Activated CD4-positive, alpha-beta T cell treated with anti-CD3 and anti-CD28 coated beads, Interleukin-2, amount 10 ng/mL, durations not matched to agents 24 days and 14 days (primary cell): Measurements from ENCODE around the gene ATXN2. TPM values are rescaled to one million over a fixed set of nuclear protein-coding genes. Genes with fewer than 3 reads are reported as not detected.
A peak's percentile ranks its signal among the peaks of the same experiment; 100 is the strongest.
"Not testable (repeated sequence)": the region's sequence is repeated elsewhere in the genome, so short reads cannot be mapped to it uniquely, and the experiment has no call there.

ENCODE experiments used
- DNase-seq: peaks from one replicate; pipeline ENCODE4 v3.0.0; 2022
- H3K27ac Mint-ChIP-seq: one replicate; pipeline ENCODE4 v1.8.0; 2022; ENCODE audit warnings: mild to moderate bottlenecking, mixed read lengths
- H3K27me3 Mint-ChIP-seq: one replicate; pipeline ENCODE4 v1.8.0; 2022; ENCODE audit warnings: mixed read lengths
- H3K36me3 Mint-ChIP-seq: one replicate; pipeline ENCODE4 v1.8.0; 2022; ENCODE audit warnings: low read depth, mild to moderate bottlenecking, mixed read lengths
- H3K4me1 Mint-ChIP-seq: one replicate; pipeline ENCODE4 v1.8.0; 2021; ENCODE audit warnings: mixed read lengths
- H3K4me3 Mint-ChIP-seq: one replicate; pipeline ENCODE4 v1.8.0; 2022; ENCODE audit warnings: mild to moderate bottlenecking, moderate library complexity, mixed read lengths
- H3K9me3 Mint-ChIP-seq: one replicate; pipeline ENCODE4 v1.8.0; 2021; ENCODE audit warnings: mixed read lengths
- intact Hi-C: fragments of 100-400 bp; cut with micrococcal nuclease; formaldehyde crosslinking; loops from one replicate; pipeline ENCODE4 v1.15.1; 2023
- total RNA-seq: library from RNA; stranded (reverse); gene quantifications from 2 replicates; pipeline ENCODE4 v1.2.3, GENCODE V29; 2022

The ATXN2 gene
- total RNA-seq, 1 donor from 2014 or later, result 53.0 TPM

GRCh38 chr12:111590552-111590951 lies 8.6 kb downstream of the ATXN2 start:
- DNase-seq, result no peak
- intact Hi-C loops, result no loop called here
- no peak overlapping the region for H3K27ac Mint-ChIP-seq
- H3K9me3 Mint-ChIP-seq, result no peaks in the 10 kb centered on the region
- peaks cover 2% of the 10 kb centered on the region for H3K36me3 Mint-ChIP-seq
- H3K4me3 Mint-ChIP-seq, result no peak overlapping the region
- H3K4me1 Mint-ChIP-seq, result peaks cover 3% of the 10 kb centered on the region
- no peaks in the 10 kb centered on the region for H3K27me3 Mint-ChIP-seq

DNA sequence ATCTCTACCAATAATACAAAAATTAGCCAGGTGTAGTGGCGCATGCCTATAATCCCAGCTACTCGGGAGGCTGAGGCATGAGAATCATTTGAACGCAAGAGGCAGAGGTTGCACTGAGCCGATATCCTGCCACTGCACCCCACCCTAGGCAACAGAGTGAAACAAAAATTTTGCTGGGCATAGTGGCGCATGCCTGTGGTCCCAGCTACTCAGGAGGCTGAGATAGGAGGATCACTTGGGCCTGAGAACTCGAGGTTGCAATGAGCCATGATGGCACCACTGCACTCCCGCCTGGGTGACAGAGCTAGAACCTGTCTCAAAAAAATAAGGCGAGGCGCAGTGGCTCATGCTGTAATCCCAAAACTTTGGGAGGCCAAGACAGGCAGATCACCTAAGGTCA lies 9.5 kb downstream of the ATXN2 start:
- intact Hi-C loops, result no loop called here
- Mint-ChIP-seq H3K4me1 (no peaks in the 10 kb centered on the region), H3K36me3 (peaks cover 2% of the 10 kb centered on the region), H3K27ac (no peak overlapping the region), H3K9me3 (no peaks in the 10 kb centered on the region), H3K4me3 (no peak overlapping the region), H3K27me3 (no peaks in the 10 kb centered on the region)
- no peak for DNase-seq

- DNase-seq, result no peak
- H3K4me3 Mint-ChIP-seq, result no peak overlapping the region
- intact Hi-C loops, result no loop called here
These were observed 11.1 kb downstream of the ATXN2 start for GRCh38 chr12:111588010-111588409.

GRCh38 chr12:111586986-111587385 lies 12.1 kb downstream of the ATXN2 start:
- Mint-ChIP-seq H3K4me3 (no peak overlapping the region), H3K36me3 (peaks cover 2% of the 10 kb centered on the region), H3K27me3 (no peaks in the 10 kb centered on the region), H3K9me3 (no peaks in the 10 kb centered on the region), H3K27ac (no peak overlapping the region), H3K4me1 (no peaks in the 10 kb centered on the region)
- no peak for DNase-seq
- intact Hi-C loops, result no loop called here

More at GRCh38 chr12:111588010-111588409, 11.1 kb downstream of the ATXN2 start:
- Mint-ChIP-seq H3K27me3 (no peaks in the 10 kb centered on the region), H3K9me3 (no peaks in the 10 kb centered on the region), H3K36me3 (peaks cover 2% of the 10 kb centered on the region), H3K4me1 (no peaks in the 10 kb centered on the region), H3K27ac (no peak overlapping the region)

DNA sequence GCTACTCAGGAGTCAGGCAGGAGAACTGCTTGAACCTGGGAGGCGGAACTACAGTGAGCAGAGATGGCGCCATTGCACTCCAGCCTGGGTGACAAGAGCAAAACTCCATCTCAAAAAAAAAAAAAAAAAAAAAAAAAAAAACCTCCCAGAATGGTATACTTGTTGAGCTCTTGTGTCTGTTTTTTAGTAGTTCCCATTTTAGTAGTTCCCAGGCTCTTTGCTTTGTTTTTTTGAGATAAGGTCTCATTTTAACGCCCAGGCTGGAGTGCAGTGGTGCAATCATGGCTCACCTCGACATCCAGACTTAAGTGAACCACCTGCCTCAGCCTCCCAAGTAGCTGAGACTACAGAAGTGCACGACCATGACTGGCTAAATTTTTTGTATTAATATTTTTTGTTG lies 13.4 kb downstream of the ATXN2 start:
- H3K4me3 Mint-ChIP-seq, result no peak overlapping the region
- H3K27me3 Mint-ChIP-seq, result no peaks in the 10 kb centered on the region
- intact Hi-C loops, result no loop called here
- H3K9me3 Mint-ChIP-seq, result no peaks in the 10 kb centered on the region
- H3K27ac Mint-ChIP-seq, result no peak overlapping the region
- peaks cover 4% of the 10 kb centered on the region for H3K4me1 Mint-ChIP-seq
- peaks cover 8% of the 10 kb centered on the region for H3K36me3 Mint-ChIP-seq
- no peak for DNase-seq

DNA sequence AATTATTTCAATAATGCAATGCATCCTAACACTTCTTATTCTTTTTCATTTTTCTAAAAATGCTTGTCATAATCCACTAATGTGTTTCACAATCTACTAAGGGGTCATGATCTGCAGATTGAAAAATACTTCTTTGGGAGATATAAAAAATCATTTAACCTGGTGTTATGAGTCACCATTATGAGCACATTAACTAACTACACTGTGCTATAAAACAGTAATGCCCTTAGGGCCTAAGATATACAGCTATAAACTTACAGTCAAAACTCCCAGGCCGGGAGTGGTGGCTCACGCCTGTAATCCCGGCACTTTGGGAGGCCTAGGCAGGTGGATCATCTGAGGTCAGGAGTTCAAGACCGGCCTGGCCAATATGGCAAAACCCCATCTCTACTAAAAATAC lies 14.2 kb downstream of the ATXN2 start:
- Mint-ChIP-seq H3K4me1 (peaks cover 4% of the 10 kb centered on the region), H3K27me3 (no peaks in the 10 kb centered on the region), H3K36me3 (peaks cover 12% of the 10 kb centered on the region), H3K4me3 (no peak overlapping the region), H3K27ac (no peak overlapping the region), H3K9me3 (no peaks in the 10 kb centered on the region)
- no peak for DNase-seq
- intact Hi-C loops, result no loop called here

- H3K36me3 Mint-ChIP-seq, result peaks cover 12% of the 10 kb centered on the region
- H3K27ac Mint-ChIP-seq, H3K4me3 Mint-ChIP-seq, H3K4me1 Mint-ChIP-seq, H3K9me3 Mint-ChIP-seq, intact Hi-C loops, H3K27me3 Mint-ChIP-seq, DNase-seq: not testable (repeated sequence)
These were observed 15.6 kb downstream of the ATXN2 start for GRCh38 chr12:111583506-111583905.

GRCh38 chr12:111582133-111582747 lies 16.9 kb downstream of the ATXN2 start:
- peaks cover 10% of the 10 kb centered on the region for H3K36me3 Mint-ChIP-seq
- intact Hi-C loops, result no loop called here
- no peaks in the 10 kb centered on the region for H3K27me3 Mint-ChIP-seq
- H3K4me3 Mint-ChIP-seq, result no peak overlapping the region
- H3K27ac Mint-ChIP-seq, result no peak overlapping the region
- H3K9me3 Mint-ChIP-seq, result no peaks in the 10 kb centered on the region
- no peak for DNase-seq
- H3K4me1 Mint-ChIP-seq, result peaks cover 13% of the 10 kb centered on the region

- no peak overlapping the region for H3K4me3 Mint-ChIP-seq
- H3K4me1 Mint-ChIP-seq, result peaks cover 13% of the 10 kb centered on the region
- no peak for DNase-seq
- no peaks in the 10 kb centered on the region for H3K27me3 Mint-ChIP-seq
- H3K27ac Mint-ChIP-seq, result peak overlapping the region; percentile 9
- H3K36me3 Mint-ChIP-seq, result peaks cover 10% of the 10 kb centered on the region
- intact Hi-C loops, result no loop called here
- no peaks in the 10 kb centered on the region for H3K9me3 Mint-ChIP-seq
These were observed 17.5 kb downstream of the ATXN2 start for GRCh38 chr12:111581434-111582132.

- DNase-seq, result no peak
- intact Hi-C loops, result no loop called here
- H3K4me3 Mint-ChIP-seq, result no peak overlapping the region
- H3K36me3 Mint-ChIP-seq, result peaks cover 10% of the 10 kb centered on the region
- H3K27me3 Mint-ChIP-seq, result no peaks in the 10 kb centered on the region
- no peak overlapping the region for H3K27ac Mint-ChIP-seq
- no peaks in the 10 kb centered on the region for H3K9me3 Mint-ChIP-seq
- H3K4me1 Mint-ChIP-seq, result peaks cover 13% of the 10 kb centered on the region
These were observed 18.4 kb downstream of the ATXN2 start for GRCh38 chr12:111580737-111581136.

DNA sequence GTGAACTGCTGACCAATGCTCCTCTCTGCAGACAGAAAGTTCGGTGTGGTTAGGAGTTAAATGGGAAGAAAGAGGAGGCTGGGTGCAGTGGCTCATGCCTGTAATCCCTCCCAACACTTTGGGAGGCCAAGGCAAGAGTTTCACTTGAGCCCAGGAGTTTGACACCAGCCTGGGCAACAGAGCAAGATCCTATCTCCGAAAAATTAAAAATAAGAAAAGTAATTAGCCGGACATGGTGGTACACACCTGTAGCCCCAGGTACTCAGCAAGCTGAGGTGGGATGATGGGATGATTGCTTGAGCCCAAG lies 19.0 kb downstream of the ATXN2 start:
- Mint-ChIP-seq H3K27ac (no peak overlapping the region), H3K9me3 (no peaks in the 10 kb centered on the region), H3K36me3 (peaks cover 10% of the 10 kb centered on the region), H3K27me3 (no peaks in the 10 kb centered on the region), H3K4me3 (no peak overlapping the region), H3K4me1 (peaks cover 13% of the 10 kb centered on the region)
- DNase-seq, result no peak
- intact Hi-C loops, result no loop called here

DNA sequence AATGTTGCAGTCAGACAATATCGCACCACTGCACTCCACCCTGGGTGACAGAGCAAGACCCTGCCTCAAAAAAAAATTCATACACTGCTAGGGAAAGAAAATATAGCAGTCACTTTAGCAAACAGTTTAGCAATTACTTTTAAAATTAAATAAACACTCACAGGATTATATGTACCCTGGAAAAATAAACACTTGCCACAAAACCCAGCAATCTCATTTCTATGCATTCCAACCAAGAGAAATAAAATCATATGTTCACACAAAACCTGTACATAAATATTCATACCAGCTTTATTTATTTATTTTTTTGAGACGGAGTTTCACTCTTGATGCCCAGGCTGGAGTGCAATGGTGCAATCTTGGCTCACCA lies 20.2 kb downstream of the ATXN2 start:
- H3K27me3 Mint-ChIP-seq, result no peaks in the 10 kb centered on the region
- no peak overlapping the region for H3K27ac Mint-ChIP-seq
- DNase-seq, result no peak
- no peaks in the 10 kb centered on the region for H3K9me3 Mint-ChIP-seq
- intact Hi-C loops, result no loop called here
- H3K36me3 Mint-ChIP-seq, result peaks cover 10% of the 10 kb centered on the region
- peaks cover 13% of the 10 kb centered on the region for H3K4me1 Mint-ChIP-seq
- no peak overlapping the region for H3K4me3 Mint-ChIP-seq

DNA sequence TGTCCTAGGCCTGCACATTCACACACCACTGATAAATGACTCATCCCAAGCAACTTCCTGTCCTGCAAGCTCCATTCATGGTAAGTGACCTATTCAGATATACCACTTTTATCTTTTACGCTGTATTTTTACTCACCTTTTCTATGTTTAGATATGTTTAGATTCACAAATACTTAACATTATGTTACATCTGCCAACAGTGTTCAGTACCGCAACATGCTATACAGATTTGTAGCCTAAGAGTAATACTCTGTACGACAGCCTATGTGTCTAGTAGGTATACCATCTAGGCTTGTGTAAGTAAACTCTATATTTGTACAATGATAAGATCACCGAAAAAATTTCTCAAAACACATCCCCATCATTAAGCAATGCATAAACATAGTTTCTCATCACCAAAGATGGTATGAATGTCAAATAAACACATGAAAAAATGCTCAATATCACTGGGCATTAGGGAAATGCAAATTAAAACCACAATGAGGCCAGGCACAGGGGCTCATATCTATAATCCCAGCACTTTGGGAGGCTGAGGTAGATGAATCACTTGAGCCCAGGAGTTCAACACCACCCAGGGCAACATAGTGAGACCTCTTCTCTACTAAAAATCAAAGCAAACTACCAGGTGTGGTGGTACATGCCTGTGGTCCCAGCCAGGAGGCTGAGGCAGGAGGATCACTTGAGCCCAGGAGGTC lies 20.7 kb downstream of the ATXN2 start:
- Mint-ChIP-seq H3K4me3 (no peak overlapping the region), H3K27me3 (no peaks in the 10 kb centered on the region), H3K9me3 (no peaks in the 10 kb centered on the region), H3K4me1 (peaks cover 13% of the 10 kb centered on the region), H3K27ac (no peak overlapping the region), H3K36me3 (peaks cover 10% of the 10 kb centered on the region)
- DNase-seq, result no peak
- intact Hi-C loops, result no loop called here

DNA sequence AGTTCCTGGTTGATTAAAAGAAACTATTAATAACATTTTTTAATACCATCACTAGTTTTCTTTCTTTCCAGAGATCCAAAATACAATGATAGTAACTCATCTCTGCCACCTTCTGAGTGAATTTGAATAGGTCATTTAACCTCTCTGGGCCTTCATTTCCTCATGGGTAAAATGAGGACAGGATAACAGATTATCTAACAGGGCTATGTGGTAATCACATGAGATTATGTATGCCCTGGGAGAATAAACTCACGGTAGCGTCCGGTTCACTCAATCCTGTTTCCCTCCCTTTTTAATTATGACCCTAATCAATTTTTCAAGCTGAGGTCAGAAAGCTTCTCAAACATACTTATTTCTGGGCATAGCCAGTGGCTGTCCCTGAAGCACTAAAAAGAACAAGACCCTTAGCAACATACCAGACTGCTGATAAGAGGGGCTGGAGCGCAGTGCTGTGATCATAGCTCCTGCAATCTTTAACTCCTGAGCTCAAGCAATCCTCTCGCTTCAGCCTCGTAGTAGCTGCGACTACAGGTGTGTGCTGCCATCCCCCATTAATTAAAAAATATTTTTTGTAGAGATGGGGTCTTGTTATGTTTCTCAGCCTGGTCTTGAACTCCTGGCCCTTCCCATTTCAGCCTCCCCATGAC lies 24.2 kb downstream of the ATXN2 start:
- DNase-seq, result no peak
- no peaks in the 10 kb centered on the region for H3K27me3 Mint-ChIP-seq
- no peaks in the 10 kb centered on the region for H3K36me3 Mint-ChIP-seq
- H3K9me3 Mint-ChIP-seq, result no peaks in the 10 kb centered on the region
- H3K4me3 Mint-ChIP-seq, result no peak overlapping the region
- H3K27ac Mint-ChIP-seq, result no peak overlapping the region
- peaks cover 14% of the 10 kb centered on the region for H3K4me1 Mint-ChIP-seq
- intact Hi-C loops, result no loop called here
